Bronchial epithelial cell (primary cell): ENCODE data around the gene HHIPL1. TPM values are rescaled to one million over a fixed set of nuclear protein-coding genes. Genes with fewer than 3 reads are reported as not detected.

ENCODE experiments used
- DNase-seq: peaks from one replicate; pipeline ENCODE4 v3.0.0-alpha.2; 2010; ENCODE audit warnings: low read depth
- FAIRE-seq: peaks from 2 replicates; lab custom pipeline; 2011; peaks lifted over from hg19 to GRCh38; lab: Jason Lieb, UNC
- H3K27me3 ChIP-seq: 2 replicates; pipeline ENCODE4 v1.5.1; 2011; ENCODE audit warnings: low read length; ENCODE audit not compliant: control insufficient read depth, insufficient read depth
- H3K36me3 ChIP-seq: 2 replicates; pipeline ENCODE4 v1.5.1; 2011; ENCODE audit warnings: low read length; ENCODE audit not compliant: control insufficient read depth, insufficient read depth
- H3K4me3 ChIP-seq: 2 replicates; pipeline ENCODE4 v1.5.1; 2011; ENCODE audit warnings: mild to moderate bottlenecking, low read depth, low read length, control low read depth
- total RNA-seq: library from RNA; depleted of rRNA; stranded (reverse); fragments of >200 nt; gene quantifications from 2 replicates; pipeline ENCODE4 v1.2.1, GENCODE V29; 2014
- TF ChIP-seq, protein P1 (sequence below): IDR thresholded peaks from 2 replicates; pipeline ENCODE4 v1.5.1; 2011; ENCODE audit warnings: mild to moderate bottlenecking, moderate library complexity, low read length, control low read depth, inconsistent platforms; ENCODE audit not compliant: insufficient read depth, severe bottlenecking

HHIPL1 gene
- total RNA-seq, 1 donor from 2014 or later = 0.53 TPM

DNA sequence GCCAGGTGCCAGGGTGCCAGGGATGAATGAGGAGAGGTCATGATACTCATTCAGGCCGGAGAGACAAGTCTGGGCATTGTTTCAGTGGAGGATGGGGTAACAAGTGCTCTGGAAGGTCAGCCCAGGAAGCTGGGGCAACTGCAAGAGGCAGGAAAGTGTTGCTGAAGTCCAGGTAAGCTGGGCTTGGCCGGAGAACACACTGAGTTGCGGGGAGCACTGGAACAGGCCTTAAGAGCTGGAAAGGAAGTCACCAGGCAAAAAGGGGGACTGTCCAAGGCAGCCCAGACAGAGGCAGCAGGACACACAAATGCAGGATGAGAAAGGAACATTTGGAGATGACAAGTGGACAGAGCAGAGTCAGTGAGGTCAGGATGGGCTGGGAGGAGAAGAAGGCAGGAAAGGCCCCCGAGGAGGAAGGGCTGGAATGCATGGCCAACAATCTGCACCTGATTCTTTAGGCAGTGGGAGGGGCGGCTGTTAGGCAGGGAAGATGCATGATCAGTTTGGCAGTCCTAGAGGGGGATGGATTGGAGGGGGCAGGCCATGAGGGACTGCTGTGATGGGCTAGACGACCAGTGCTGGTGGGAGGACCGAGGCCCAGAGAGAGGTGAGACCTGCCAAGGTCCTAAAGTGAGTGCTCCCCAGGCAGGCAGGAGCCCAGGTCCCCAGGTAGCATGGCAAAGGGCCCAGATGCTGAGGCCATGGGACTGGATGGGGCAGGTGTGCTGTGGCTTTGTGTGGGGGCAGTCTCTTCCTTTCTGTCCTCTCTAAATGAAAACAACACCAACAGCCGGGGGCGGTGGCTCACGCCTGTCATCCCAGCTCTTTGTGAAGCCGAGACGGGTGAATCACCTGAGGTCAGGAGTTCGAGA lies 17.2 kb upstream of the HHIPL1 start:
- TF ChIP-seq, protein P1, sequence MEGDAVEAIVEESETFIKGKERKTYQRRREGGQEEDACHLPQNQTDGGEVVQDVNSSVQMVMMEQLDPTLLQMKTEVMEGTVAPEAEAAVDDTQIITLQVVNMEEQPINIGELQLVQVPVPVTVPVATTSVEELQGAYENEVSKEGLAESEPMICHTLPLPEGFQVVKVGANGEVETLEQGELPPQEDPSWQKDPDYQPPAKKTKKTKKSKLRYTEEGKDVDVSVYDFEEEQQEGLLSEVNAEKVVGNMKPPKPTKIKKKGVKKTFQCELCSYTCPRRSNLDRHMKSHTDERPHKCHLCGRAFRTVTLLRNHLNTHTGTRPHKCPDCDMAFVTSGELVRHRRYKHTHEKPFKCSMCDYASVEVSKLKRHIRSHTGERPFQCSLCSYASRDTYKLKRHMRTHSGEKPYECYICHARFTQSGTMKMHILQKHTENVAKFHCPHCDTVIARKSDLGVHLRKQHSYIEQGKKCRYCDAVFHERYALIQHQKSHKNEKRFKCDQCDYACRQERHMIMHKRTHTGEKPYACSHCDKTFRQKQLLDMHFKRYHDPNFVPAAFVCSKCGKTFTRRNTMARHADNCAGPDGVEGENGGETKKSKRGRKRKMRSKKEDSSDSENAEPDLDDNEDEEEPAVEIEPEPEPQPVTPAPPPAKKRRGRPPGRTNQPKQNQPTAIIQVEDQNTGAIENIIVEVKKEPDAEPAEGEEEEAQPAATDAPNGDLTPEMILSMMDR = no peak
- Histone ChIP-seq H3K36me3 (no peaks in the 10 kb centered on the region), H3K27me3 (peaks cover 3% of the 10 kb centered on the region), H3K4me3 (no peak overlapping the region)
- no peak for DNase-seq
- no peak for FAIRE-seq

DNA sequence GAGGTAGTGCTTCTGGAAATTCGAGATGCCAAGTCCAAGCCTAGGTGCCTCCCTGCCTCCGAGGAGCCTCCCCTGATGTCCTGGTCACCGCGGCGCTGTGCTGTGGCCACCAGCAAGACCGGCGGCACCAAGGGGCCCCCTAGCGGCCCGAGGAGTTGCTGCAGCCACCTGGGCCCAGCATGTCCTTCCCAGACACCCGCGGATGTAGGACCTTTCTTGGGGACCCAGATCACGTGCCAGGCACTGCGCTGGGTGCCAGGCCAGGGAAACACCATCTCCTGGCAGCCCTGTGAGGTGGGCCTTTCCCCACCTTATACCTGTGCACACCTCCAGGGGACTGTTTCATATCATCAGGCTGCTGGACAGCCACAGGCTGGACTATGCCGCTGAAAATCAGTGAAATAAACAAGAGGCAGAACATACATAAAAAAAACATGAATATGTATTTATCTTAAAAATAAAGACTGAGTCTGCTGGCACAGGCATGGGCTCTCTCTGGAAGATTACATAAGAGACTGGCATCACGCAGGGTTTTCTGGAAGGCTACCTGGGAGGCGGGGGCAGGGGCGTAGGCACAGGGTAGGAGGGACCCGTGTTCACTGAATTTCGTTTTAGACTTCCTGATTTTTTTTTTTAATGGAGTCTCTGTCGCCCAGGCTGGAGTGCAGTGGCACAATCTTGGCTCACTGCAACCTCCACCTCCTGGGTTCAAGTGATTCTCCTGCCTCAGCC lies 15.9 kb upstream of the HHIPL1 start:
- DNase-seq = peak; percentile 42
- Histone ChIP-seq H3K27me3 (peaks cover 3% of the 10 kb centered on the region), H3K4me3 (no peak overlapping the region), H3K36me3 (no peaks in the 10 kb centered on the region)
- FAIRE-seq = no peak
- TF ChIP-seq, protein P1 = peak; percentile 99

DNA sequence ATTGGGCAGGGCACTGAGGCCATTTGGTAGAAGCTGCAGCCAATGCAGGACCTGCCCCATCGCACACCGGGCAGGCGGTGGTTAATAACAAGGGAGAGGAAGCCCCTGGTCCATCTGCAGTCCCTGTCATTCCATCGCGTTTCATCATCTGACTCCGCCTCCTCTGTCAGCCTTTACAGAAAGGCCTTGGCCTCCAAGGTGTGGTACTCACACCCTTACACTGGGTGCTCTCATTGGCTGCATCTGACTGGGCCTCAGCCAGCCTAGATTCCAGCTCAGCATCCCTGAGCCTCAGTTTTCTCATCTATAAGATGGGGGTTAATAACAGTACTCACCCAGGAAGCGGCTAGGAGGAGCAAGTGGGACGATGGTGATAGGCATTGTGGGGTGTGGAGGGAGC lies 14.7 kb upstream of the HHIPL1 start:
- H3K27me3 ChIP-seq = peaks cover 3% of the 10 kb centered on the region
- DNase-seq (no peak), FAIRE-seq (no peak)
- TF ChIP-seq, protein P1 = no peak
- H3K4me3 ChIP-seq = no peak overlapping the region
- H3K36me3 ChIP-seq = no peaks in the 10 kb centered on the region

DNA sequence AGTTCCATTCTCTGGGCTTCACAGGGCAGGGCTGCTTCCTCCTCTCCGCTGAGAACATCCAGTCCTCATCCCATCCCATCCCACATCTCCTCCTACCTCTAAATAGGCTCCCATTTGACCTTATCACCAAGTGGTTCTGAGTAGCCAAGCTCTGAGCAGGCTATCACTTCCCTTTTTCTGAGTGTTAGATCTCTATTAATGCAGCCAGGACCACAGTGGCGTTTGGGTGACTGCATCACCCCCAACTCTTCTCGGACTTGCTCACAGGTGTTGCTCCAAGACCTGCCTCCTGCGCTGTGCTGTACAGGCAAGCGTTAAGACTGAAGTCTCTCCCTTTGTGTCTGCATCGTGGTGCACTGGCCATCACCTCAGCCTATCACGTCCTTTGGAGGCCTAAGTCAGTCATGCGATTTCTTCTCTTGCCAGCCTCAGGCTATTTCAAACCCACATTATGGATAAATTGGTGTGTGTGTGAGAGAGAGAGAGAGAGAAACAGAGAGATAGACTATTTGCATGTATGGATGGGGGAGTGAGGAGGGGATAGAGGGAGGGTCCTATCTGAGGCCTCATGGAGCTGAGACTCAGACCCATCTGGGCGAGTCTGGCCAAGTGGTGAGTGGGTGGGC lies 12.4 kb upstream of the HHIPL1 start:
- Histone ChIP-seq H3K36me3 (no peaks in the 10 kb centered on the region), H3K4me3 (no peak overlapping the region), H3K27me3 (peaks cover 3% of the 10 kb centered on the region)
- TF ChIP-seq, protein P1 = no peak
- DNase-seq (no peak), FAIRE-seq (no peak)

DNA sequence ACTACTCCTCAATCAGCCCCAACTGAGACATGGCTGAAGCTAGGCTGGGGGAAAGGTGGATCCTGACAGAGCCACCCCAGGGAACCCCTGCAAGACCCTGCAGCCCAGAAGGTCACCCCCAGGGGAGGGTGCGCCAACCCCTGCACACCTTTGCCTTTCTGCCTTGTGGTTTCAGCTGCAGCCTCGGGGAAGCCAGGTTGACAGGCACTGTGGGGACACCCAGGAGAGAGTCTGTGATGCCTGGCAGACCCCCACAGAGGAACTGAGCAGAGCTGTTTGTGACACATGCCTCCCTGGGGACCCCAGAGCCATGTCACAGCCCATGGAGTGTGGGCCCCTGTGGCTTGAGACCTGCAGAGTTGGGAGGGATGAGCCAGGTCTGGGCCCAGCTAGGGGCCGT lies 11.8 kb upstream of the HHIPL1 start:
- H3K27me3 ChIP-seq = peaks cover 3% of the 10 kb centered on the region
- DNase-seq (no peak), FAIRE-seq (no peak)
- TF ChIP-seq, protein P1 = no peak
- H3K36me3 ChIP-seq = no peaks in the 10 kb centered on the region
- H3K4me3 ChIP-seq = no peak overlapping the region
